ENCODE results near the gene DAPK3. TPM values are rescaled to one million over a fixed set of nuclear protein-coding genes. Genes with fewer than 3 reads are reported as not detected.

The DAPK3 gene
- 10 to 100 TPM; 40.7 to 71.7 (median 56.9) TPM for total RNA-seq

DNA sequence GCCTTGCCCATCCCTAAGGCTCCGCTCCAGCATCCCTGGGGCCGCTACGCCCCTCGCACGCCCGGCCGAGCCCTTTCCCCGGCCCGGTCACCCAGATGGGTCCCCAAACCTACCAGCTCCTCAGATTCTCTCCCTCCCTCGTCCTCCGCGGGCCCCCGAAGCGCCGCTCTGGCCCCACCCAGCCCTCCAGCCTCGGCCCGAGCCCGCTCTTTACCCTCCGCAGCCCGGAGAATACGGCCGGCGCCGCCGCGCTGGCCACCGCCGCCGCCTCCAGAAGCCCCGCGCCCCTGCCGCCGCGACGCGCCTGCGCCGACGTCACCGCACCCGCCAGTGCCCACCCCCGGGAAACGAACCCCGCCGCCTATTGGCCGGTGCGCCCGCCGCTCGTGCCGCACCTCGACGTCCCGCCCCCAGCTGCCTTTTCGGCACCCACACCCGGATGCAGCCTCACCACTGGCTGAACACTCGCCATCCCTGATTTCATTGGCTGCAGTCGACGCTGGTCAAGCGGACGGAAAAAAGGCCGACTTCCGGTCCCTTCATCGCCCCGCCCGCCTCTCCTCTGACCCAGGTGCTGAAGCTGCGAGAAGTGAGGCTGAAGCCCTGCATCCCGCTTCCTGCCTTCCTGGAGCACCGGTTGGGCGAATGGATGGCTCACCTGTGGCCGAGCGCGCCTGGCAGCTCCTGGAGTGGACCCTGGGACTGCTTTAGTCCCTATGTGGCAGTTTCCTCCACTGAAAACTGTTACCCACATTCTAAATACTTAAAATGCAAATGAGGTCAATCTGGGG, at the start of gene DAPK3:
DAPK3 (minus strand) TSS at position 292 of the 791 bp plus-strand sequence. CDS start 1,364 bp downstream, outside the sequence.
- ATAC-seq (ENCODE audit: low FRiP score): peak; percentile 91
- TF ChIP-seq, protein P1, sequence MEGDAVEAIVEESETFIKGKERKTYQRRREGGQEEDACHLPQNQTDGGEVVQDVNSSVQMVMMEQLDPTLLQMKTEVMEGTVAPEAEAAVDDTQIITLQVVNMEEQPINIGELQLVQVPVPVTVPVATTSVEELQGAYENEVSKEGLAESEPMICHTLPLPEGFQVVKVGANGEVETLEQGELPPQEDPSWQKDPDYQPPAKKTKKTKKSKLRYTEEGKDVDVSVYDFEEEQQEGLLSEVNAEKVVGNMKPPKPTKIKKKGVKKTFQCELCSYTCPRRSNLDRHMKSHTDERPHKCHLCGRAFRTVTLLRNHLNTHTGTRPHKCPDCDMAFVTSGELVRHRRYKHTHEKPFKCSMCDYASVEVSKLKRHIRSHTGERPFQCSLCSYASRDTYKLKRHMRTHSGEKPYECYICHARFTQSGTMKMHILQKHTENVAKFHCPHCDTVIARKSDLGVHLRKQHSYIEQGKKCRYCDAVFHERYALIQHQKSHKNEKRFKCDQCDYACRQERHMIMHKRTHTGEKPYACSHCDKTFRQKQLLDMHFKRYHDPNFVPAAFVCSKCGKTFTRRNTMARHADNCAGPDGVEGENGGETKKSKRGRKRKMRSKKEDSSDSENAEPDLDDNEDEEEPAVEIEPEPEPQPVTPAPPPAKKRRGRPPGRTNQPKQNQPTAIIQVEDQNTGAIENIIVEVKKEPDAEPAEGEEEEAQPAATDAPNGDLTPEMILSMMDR (IDR thresholded peaks at IDR 0.05): no peak
- DNase-seq (ENCODE audit: low spot score): peak; percentile 79

DNA sequence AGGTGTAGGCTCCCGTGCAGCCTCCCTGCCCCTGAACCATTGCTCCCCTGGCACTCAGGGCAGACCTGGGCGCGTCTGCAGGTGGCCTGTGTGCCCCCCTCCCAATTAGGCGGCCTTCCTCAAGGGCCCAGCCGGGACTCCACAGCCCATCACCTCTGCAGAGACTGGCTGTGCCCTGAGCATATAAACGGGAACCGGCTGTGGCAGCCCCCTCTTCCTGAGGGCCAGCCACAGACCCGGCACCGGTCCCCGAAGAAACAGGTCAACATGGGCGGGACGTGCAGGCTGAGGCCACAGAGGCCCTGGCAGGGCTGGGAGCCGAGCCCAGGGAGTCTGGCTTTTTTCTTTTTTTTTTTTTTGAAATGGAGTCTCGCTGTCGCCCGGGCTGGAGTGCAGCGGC, 48.7 kb upstream of the DAPK3 start:
- ATAC-seq (ENCODE audit: low FRiP score) (no peak), DNase-seq (ENCODE audit: low spot score) (no peak)
- TF ChIP-seq, protein P1 (IDR thresholded peaks at IDR 0.05): no peak

DNA sequence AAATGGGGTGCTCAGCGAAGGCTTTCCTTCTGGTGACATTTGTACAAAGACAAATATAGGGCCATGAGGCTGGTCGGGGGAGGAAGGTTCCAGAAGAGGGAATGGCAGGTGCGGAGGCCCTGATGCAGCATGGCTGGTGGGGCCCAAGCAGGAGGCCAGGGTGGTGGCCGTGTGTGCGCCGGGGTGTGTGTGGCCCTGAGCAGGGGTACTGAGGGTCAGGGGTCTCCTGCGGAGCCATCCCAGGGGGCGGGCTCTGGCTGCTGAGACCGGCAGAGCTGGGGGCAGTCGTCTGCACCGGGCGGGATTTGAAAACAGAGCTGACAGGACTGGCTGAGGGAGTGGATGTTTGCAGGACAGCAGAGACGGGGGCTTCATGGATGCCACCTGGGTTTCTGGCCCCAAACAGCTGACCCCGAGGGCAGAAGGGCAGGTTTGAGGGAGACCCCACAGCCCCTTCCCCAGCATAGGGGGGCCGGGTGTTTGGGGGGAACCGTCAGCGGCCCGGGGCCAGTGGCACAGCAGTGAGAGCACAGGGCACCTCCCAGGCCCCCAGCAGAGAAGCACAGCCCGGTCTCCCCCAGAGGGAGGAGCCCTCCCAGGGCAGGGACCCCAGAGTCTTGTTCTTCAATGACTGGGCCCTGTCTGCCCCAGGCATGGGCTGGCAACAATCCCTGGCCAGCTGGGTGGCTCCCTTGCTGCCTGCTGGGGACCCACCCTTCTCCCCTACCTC, 48.0 kb upstream of the DAPK3 start:
- DNase-seq (ENCODE audit: low spot score): no peak
- no peak for ATAC-seq (ENCODE audit: low FRiP score)

DNA sequence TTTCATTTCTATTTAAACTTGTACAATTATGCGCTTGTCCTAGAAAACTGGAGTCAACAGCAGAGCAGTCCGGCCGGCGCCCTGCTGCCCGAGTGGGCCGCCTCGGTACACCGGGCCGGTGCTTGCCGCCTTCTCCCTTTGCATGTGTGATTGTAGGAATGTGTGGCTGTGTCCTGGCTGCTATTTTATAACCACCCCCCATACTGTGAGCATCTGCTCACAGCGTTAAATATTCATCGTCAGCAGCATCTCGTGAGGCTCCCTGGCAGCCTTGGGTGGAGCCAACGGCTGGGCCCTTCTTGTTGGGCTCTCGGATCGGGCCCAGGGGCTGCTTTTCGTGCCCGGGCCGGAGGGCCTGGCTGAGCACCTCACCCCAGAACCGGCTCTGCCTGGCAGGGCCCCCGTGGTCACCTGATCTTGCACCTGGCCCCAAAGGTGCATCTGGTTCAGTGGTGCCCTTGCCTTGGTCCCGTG, 47.3 kb upstream of the DAPK3 start:
- TF ChIP-seq, protein P1 (IDR thresholded peaks at IDR 0.05): no peak
- ATAC-seq (ENCODE audit: low FRiP score): no peak
- no peak for DNase-seq (ENCODE audit: low spot score)

More for the DNA sequence above, 48.0 kb upstream of the DAPK3 start:
- TF ChIP-seq, protein P1 (IDR thresholded peaks at IDR 0.05): no peak

DNA sequence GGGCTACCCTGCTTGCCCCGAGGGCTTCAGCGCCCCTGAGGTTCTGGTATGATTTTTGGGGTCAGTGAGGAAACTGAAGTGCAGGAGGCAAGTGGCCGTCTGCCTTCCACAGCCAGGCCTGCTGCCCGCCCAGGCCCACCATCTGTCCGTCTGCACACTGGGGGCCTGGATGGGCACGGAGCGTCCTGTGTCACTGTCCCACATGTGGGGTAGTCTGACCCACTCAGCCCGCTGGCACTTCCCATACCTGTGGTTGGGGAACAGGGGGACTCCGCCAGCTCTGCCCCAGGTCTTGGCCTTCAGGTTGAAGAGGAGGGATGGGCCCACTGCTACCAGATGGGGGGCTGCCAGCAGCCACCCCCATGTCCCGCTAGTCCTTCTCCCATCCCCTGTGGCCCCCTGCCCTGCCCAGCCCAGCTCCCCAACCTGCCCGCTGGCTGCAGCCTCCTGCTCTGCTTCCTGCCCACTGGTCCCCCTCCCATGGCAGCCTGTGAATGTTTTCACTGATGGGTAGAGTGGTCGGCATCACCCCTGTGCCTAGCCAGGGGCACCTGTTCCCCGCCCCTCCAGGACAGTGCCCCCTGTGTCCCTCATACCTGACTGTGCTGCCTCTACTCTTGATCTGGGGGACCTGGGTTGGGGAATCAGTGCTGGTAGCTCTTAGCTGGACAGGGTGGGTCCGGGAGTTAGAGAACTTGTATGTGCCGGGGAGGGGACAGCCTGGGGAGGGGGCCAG, 46.2 kb upstream of the DAPK3 start:
- no peak for DNase-seq (ENCODE audit: low spot score)
- TF ChIP-seq, protein P1 (IDR thresholded peaks at IDR 0.05): no peak
- ATAC-seq (ENCODE audit: low FRiP score): no peak

DNA sequence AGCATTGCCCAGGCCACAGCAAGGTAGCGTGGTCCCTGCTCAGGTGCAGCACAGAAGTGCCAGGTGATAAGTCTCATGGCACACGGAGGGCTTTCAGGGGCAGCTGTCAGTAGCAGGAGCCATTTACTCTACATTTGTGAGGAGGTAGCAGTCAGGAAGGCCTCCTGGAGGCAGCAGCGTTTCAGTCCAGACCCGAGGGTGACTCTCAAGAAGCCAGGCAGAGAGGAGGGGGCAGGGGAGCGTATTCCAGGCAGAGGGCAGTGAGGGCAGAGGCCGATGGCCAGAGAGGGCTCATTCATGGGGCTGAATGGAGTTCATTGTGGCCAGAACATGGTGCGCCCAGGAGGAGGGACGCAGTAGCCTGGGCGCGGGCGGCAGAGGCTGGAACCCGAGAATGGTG, 45.6 kb upstream of the DAPK3 start:
- ATAC-seq (ENCODE audit: low FRiP score) (no peak), DNase-seq (ENCODE audit: low spot score) (no peak)
- TF ChIP-seq, protein P1 (IDR thresholded peaks at IDR 0.05): no peak

Data from omental fat pad (tissue), 4 donors.